ENCODE results near the gene CIITA.

CIITA gene

GRCh38 chr16:10850478-10850850 lies 26.5 kb upstream of the CIITA start:
- no peak for DNase-seq

- no peak for DNase-seq
Observed at GRCh38 chr16:10851512-10851911, 25.5 kb upstream of the CIITA start.

- DNase-seq: no peak
Observed at GRCh38 chr16:10852286-10852685, 24.7 kb upstream of the CIITA start.

GRCh38 chr16:10852948-10853347 lies 24.1 kb upstream of the CIITA start:
- no peak for DNase-seq

GRCh38 chr16:10856042-10856441 lies 21.0 kb upstream of the CIITA start:
- DNase-seq: no peak

GRCh38 chr16:10858203-10858602 lies 18.8 kb upstream of the CIITA start:
- DNase-seq: no peak

- DNase-seq: no peak
Observed at GRCh38 chr16:10859020-10859419, 18.0 kb upstream of the CIITA start.

- no peak for DNase-seq
Observed at GRCh38 chr16:10859658-10860057, 17.3 kb upstream of the CIITA start.

GRCh38 chr16:10862438-10862837 lies 14.6 kb upstream of the CIITA start:
- DNase-seq: no peak

- DNase-seq: no peak
Observed at GRCh38 chr16:10865991-10866966, 10.7 kb upstream of the CIITA start.

GRCh38 chr16:10867199-10867598 lies 9.8 kb upstream of the CIITA start:
- no peak for DNase-seq

- no peak for DNase-seq
Observed at GRCh38 chr16:10868104-10868595, 8.9 kb upstream of the CIITA start.

- no peak for DNase-seq
Observed at GRCh38 chr16:10868596-10869469, 8.2 kb upstream of the CIITA start.

GRCh38 chr16:10870137-10870776 lies 6.7 kb upstream of the CIITA start:
- DNase-seq: no peak

GRCh38 chr16:10870808-10871156 lies 6.2 kb upstream of the CIITA start:
- no peak for DNase-seq

GRCh38 chr16:10871157-10871991 lies 5.6 kb upstream of the CIITA start:
- no peak for DNase-seq

- DNase-seq: no peak
Observed at GRCh38 chr16:10876315-10876714, 687 bp upstream of the CIITA start.

GRCh38 chr16:10877472-10877946 lies 507 bp downstream of the CIITA start:
- DNase-seq: no peak

- no peak for DNase-seq
Observed at GRCh38 chr16:10878328-10878643, 1.3 kb downstream of the CIITA start.

GRCh38 chr16:10878644-10879501 lies 1.9 kb downstream of the CIITA start:
- DNase-seq: no peak
